GM18868 (cell line): ENCODE measurements around the gene EYA2.
"Not testable (repeated sequence)": the region's sequence is repeated elsewhere in the genome, so short reads cannot be mapped to it uniquely, and the experiment has no call there.

Experiments used
- ATAC-seq: cut with Tn5 transposase; IDR thresholded peaks from one replicate; pipeline ENCODE4 v1.9.1; 2021; ENCODE audit warnings: mild to moderate bottlenecking, moderate library complexity; ENCODE audit not compliant: unreplicated experiment

Gene EYA2

DNA sequence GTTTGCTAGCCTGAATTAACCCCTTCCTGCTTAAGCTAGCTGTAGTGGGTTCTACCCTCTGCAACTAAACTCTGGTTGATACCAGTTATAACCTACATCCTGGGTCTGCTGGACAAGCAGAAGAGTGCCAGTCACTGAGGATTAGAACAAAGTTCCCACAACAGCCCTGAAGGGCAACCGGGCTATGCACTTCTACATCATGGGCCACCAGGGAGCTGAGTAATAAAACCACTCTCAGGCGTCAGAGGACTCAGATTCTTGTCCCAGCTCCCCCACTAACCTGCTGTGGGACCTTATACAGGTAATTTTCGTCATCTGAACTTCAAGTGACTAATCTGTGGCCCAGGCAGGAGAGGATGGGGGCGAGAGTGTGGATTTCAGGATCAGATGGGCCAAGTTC, 56.8 kb downstream of the EYA2 start:
- no peak for ATAC-seq

DNA sequence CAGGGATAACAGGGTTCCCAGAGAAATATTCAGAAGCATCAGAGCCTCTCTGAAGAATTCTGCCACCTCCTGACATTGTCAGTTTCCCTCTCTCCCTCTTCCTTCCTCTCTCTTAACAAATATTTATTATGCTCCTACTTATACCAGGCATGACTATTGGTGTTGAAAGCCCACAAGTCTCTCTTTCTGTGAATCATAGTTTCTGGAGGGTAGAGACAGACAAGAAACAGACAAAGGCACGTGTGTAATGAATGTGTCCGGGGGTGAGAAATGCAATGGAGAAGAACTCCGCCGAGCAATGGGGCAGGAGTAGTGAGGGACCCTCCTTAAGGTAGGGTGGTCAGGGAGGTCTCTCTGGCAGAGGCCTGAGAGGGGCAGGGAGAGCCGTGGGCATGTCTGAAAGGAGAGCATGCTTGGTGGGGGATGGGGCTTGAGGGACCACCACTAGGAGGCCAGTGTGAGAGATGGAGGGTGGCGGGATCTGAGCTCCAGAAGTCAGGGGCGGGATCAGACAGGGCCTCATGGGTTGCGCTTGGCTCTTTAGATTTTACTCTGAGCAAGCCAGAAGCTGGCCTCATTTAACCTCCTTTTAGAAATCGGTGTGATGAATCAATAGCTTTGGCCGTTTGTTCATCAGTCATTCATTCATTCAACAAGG, 57.3 kb downstream of the EYA2 start:
- ATAC-seq: no peak

DNA sequence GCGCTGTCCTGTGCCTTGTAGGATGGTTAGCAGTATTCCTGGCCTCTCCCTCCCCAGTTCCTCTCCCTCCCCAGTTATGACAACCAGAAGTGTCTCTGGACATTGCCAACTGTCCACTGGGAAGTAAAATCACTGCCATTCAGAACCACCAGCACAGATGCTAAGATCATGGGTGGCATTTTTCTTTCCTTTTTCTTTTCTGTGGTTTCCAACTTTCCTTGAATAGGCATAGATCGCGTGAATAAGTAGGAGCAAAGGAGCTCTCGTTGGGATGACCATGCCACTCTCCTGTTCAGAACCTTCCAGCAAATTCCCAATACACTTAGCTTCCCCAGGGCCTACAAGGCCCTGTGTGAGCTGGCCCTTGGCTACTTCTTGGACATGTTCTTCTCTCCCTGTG, 59.0 kb downstream of the EYA2 start:
- no peak for ATAC-seq

DNA sequence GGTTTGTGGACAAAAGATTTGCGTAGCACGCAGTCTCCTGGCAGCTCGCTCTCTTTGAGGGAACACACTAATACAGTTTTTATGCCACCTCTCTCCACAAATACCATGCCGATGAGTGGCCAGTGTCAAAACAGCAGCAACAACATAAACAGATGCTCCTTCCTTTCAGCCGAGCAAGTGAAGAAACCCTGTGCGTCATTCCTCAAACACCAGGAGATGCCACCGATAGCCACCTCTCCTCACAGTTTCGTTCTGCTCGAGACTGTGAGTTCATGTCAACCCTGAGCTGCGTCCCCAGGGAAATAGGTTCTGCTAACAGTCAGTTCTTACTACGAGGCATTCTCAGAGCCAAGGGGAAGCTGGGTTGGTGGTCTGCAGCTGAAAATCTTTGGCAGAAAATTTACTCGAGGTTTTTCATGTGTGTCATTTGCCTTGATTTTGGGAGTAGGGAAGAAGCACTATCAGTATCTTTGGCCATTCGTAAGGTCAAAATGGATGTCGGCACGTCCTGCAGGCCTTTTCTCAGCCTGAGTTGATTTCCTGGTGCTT, 59.9 kb downstream of the EYA2 start:
- no peak for ATAC-seq

DNA sequence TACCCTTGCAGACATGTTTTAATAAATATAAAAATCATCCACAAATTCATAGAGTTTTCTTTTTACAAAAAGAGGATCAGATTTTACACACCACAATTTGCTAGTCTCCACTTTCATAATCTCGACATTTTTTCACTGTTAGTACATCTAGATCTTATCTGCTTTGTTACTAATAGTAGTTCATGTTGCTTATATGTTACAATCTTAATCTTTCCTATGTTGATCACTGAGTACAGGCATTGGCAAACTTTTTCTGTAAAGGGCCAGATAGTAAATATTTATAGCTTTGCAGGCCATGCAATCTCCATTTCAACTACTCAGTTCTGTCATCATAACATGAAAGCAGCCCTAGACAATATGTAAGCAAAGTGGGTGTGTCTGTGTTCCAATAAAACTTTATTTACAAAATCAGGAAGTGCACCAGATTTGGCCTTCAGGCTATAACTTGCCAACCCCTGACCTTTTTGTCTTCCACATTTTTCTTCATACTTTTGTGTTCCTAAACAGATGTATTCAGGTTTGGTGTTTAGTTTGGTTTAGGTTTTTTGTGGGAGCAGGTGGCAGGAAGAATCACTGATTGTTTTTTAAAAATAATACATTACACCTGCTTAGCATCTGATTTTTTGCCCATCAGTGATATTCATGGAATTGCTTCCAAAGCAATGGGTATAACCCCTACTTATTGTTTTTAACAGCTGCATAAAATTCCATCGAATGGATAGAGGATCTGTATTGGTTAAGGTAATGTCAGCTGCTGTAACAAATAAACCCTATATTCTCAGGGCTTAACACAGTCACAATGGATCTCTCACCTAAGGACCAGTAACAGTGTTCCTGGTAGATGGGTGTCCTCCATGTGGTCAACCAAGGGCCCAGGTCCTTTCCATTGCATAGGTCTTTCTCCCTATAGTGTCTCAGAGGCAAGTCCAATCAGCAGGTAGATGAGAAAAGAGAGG, 61.2 kb downstream of the EYA2 start:
- no peak for ATAC-seq

DNA sequence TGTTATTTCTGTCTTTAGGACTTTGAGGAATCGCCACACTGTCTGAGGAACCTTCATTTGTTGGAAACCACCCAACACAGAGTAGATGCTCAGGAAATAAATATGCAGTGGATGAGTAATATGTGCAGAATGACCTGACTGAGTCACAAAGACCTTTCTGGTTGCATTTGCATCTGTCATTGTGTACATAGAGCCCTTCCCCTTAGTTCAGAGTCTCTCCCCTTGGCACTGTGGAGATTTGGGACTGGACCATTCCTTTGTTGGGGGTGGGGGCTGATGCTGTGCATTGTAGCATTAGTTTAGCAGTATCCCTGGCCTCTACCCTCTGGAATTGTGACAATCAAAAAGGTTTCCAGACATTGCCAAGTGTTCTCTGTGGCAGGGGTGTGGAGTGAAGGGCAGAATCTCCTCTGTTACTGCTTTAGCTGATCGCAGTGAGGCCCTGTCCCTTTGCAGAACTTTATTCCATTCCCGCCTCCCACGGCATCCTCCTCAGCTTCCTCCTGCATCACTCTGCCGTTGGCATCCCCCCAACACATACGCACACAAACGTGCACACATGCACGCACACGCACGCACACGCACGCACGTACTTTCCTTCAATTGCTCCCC, 64.5 kb downstream of the EYA2 start:
- no peak for ATAC-seq

DNA sequence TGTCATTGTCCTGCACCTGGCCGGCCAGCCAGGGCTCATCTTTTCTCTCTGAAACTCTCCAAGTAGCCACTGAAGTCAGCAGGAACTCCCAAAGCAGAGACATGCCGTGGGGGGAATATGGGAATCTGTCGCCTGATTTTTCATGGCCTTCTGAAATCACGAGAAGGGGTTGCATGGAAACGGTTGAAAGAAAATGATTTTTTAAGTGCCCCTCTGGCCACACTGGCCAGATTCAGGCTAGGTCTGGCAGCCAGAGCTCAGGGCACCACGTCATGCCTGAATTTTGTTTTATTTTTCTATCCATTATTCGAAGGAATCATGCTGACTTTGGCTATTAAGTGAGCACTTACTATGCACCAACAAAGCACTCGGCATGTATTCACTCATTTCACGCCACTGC, 65.2 kb downstream of the EYA2 start:
- ATAC-seq: no peak

DNA sequence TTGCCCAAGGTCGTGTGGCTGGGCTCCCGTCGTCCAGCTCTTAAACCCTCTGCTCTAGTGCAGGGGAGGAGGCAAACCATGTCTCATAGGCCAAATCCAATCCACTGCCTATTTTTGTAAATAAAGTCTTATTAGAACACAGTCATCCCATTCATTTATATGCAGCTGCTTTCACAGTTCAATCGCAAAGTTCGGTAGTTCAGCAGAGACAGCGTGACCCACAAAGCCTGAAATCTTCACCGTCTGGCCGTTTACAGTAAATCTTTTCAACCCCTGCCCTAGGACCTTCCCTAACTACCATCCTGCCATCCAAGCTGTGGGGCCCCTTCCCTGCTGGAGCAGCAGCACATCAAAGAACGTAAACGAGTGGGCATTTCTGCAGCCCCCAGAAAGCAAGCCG, 65.9 kb downstream of the EYA2 start:
- ATAC-seq: no peak

DNA sequence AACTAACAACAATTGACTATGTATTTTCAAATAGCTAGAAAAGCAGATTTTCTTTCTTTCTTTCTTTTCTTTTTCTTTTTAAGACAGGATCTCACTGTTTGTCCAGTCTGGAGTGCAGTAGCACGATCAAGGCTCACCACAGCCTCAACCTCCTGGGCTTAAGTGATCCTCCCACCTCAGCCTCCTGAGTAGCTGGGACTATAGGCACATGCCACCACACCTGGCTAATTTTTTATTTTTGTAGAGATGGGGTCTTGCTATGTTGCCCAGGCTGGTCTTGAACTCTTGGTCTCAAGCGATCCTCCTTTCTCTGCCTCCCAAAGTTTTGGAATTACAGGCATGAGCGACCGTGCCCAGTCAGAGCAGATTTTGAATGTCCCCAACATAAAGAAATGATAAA, 67.3 kb downstream of the EYA2 start:
- not testable (repeated sequence) for ATAC-seq

DNA sequence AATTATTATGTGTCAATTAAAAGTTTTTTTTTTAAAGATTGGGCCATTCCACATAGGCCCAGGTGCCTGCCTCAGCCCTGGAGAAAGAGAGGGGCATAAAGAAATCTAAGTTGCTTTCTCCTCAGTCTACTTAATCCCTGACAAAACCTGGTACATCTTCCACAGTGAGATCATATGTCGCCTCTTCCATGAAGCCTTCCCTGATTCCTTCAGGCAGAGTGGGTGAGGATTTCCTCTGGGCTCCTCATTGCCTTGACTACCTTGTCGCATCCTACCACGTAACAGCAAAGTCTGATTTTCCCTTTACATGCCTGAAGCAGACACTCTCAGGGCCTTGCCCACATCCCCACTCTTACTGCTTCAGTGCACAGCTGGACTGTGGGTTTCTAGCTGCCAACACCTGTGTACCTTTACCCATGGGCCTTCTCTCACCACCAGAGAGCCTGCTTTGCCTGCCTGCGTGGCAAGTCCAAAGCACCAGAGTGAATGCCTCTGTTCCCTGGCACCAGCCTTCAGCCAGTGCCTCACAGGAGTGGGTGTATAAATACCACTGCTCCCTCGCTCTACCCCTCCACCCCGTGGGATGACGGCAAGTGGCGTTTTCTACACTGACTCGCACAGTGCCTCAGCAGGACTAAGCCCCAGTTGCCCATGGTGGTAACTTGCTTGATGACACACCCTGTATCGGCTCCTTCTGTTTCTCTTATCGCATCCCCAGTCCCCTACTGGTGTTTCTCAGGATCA, 68.0 kb downstream of the EYA2 start:
- ATAC-seq: no peak

DNA sequence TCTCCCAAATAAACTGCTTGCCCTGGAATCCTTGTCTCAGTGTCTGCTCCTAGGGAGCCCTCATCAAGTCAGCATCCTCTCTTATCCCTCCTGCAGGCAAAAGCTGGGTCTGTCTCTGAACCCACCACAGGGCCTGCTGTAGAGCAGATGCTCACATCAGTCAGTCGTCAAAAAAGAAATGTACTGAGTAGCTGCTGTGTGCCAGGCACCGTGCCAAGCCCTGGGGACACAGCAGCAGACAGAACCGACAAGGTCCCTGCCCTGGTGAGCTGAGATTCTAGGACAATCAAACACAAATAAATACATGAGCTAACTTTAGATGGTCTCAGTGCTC, 68.5 kb downstream of the EYA2 start:
- ATAC-seq: no peak

DNA sequence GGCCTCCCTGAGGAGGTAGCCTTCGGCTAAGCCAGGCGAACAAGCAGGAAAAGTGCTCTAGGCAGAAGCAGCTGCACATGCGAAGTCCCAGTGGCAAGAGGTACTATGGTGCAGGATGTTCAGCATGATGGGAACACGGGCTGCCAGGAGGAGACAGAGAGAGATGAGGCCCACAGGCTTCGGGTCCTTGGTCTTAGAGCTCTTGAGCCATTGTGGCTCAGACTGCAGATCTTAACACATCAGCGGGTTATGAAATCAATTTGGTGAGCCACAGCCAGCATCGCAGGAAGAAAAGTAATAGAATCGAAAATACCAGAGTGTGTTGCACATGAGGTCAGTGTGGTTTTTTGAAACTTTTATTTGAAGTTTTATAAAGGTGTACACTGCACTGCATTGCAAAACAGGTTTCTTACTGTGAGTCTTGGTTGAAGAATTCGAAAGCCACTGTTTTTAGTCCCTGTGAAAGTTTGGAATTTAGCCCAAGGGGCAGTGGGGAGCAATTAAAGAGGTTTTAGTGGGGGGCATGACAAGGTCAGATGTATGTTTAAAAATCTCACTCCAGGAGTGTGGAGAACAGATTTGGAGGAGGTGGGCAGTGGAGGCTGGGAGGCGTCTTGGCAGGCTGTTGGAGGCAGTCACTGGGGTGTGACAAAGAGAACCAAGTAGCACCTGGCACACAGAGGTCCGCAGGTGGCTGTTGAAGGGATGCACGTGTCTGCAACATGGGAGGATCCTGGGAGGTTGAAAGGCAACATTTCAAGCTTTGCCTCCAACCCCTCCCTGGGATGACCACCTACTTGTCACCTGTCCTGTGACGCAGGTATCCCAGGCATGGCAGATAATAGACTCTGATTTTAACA, 69.3 kb downstream of the EYA2 start:
- ATAC-seq: no peak

DNA sequence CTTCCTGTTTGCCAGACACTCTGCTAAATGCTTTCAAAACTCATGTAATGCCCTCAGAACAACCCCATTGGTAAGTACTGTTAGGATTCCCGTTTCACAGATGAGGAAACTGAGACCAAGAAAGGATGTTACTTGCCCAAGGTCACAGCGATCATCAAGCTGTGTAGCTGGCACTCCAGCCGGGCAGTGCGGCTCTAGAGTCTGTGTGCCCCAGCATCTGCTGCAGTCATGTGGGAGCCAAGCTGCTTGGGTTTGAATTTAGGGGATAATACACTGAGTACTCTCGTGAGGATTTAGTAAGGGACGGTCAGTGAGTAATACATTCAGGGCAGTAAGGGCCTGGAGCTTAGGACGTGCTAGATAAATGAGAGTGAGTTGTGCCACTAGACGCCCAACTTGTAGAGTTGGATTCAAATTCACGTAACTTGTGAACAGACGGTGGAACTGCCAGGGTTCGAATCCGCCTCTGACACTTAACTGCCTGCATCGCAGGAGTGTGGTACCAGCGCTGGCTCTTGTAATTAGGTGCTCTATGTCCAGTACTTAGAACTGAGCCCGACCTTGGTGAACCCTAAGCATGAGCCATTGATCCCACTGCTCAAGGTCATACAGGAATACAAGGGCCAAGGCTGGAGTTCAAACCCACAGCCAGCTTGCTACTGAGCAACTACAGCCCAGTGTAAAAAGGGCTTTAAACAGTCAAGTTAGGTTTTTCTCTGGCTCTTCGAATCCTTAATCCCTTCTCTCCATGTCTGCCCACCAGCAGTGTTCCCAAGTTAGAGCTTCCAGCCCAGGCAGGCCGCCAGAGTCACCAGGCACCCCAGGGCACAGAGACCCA, 70.2 kb downstream of the EYA2 start:
- ATAC-seq: no peak

DNA sequence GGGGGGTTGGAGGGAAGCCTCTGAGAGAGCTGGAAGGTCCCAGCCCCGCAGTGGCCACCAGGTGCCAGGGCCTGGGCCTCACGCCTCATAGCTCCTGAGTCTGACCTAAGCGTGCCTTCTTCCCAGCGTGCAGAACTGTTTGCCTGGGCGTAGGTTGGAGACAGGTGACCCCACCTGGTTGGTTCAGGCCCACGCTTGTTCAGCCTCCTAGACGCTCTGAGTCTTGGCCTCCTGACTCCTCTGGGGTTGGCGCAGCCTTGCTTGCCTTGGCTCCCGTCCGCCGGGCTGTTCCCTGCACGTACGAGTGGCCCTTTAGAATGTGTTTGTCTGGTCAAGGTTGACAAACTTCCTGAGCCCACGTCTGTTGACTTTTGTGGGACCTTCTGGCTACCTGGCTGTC, 70.8 kb downstream of the EYA2 start:
- ATAC-seq: no peak

DNA sequence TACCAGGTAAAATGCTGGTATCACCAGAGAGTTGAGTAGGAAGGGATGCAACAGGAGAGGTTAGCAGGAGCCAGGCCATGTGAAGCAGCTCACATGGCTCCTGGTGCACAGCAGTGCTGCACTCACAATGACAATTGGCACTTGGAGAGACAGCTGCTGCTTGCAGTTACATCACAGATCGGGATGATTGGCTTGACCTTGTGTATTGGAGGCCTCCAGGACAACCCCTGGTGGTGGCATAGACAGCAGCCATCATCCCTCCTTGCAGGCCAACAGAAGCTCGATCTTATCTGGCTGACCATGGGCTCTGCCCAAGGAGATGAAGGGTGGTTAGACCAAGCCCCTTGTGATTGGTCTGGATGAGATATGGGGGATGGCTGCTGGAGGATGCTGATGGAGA, 73.0 kb downstream of the EYA2 start:
- no peak for ATAC-seq

DNA sequence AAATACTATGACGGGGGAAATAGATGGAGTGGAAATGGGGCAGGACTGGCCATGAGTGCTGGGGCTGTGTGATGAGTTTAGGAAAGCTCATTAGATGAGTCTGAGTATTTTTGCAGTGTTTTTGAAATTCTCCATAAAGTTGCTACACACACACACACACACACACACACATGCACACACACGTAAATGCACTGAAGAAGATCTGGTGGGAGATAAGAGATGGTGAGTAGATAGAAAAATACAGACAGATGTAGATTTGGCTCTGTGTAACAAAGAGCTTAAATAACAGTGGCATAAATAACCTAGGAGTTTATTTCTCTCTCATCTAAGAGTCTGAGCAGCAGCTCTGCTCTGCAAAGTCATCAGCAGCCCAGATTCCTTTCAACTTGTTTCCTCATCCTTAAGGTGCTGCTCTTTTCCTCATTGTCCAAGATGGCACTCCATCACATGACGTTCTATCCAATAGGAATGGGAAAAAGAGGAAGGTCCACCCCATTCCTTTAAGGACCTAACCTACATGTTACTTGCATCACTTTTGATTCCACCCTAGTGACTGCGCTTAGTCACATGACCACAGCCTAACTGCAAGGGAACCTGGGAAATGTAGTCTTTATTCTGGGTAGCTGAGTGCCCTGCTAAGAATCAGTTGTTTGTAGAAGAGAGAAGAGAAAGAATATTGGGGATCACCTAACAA, 76.4 kb downstream of the EYA2 start:
- ATAC-seq: no peak

DNA sequence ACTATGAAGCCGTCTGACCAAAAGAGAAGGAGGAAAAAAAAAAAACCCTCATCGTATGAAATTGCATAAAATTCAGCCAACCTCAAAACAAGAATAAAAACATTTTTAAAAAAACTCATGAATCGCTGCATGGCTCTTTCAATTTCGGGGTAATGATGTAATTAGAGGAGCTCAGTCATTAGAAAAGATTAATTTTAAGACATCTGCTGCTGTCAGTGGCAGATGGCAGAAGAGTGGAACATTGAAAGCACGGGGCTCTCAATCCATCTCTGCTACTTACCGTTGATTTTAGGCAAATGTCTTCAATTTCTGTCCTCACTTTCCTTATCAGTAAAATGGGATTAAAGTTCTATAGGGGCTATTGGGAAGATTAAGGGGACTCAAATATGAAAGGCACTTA, 79.1 kb downstream of the EYA2 start:
- no peak for ATAC-seq

DNA sequence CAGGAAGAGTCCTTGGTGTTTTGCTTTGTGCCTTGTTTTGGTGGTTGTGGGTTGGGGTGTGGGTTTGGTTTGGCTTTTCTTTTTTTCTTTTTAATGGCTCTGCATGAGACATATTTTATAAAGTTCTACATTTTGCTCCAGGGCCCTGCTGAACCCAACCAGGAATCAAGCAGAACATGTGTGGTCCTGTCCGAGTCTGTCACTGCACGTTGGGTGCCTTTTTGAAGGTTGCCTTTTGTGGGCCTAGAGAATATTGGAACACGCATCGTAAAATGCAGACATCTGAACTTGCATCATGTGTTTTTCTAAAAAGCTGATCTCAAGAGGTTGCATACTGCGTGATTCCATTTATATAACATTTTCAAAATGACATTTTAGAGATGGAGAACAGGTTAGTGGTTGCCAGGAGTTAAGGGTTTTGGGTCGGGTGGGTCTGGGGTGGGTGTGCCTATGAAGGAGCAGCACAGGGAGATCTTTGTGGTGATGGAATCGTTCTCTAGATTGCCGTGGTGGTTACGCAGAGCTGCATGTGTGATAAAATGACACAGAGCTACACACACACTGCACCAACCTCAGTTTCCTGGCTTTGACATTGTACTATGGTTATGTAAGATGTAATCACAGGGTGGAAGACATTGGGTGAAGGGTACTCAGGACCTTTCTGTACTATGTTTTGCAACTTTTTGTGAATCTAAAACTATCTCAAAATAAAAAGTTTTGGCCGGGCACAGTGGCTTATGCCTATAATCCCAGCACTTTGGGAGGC, 80.2 kb downstream of the EYA2 start:
- ATAC-seq: no peak
